NCI-H2196 (cell line): Measurements from ENCODE around the gene CTSL.

Experiments
- DNase-seq: peaks from one replicate; lab custom pipeline; 2025; ENCODE audit not compliant: unreplicated experiment; lab: John Stamatoyannopoulos, UW

Gene CTSL

DNA sequence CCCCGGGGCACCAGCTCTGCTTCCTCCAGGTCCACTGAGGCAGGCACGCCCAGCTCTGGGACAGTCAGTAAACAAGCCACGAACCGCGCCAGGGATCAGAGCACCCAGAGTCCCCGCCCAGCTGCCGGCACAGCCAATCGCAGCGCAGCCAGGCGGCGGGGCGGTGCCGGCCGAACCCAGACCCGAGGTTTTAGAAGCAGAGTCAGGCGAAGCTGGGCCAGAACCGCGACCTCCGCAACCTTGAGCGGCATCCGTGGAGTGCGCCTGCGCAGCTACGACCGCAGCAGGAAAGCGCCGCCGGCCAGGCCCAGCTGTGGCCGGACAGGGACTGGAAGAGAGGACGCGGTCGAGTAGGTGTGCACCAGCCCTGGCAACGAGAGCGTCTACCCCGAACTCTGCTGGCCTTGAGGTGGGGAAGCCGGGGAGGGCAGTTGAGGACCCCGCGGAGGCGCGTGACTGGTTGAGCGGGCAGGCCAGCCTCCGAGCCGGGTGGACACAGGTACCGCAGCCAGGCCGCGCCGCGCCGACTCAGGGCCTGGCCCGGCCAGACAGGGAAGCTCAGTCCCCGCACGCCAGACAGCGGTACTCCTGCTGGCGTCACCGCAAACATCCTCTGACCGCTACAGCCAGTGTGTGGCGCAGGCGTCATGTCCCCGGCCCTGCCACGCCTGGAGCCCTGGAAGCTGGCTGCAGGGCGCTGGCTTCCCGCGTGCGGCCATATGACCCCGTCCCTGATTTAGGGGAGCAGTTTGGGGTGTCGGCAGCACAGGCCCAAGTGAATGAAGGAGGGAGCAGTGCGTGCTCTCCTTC, at the start of gene CTSL:
Gene CTSL (plus strand): TSS at position 220 of the 810 bp plus-strand sequence. CDS start 1,485 bp downstream, outside the sequence.
- DNase-seq, result peak; percentile 78

DNA sequence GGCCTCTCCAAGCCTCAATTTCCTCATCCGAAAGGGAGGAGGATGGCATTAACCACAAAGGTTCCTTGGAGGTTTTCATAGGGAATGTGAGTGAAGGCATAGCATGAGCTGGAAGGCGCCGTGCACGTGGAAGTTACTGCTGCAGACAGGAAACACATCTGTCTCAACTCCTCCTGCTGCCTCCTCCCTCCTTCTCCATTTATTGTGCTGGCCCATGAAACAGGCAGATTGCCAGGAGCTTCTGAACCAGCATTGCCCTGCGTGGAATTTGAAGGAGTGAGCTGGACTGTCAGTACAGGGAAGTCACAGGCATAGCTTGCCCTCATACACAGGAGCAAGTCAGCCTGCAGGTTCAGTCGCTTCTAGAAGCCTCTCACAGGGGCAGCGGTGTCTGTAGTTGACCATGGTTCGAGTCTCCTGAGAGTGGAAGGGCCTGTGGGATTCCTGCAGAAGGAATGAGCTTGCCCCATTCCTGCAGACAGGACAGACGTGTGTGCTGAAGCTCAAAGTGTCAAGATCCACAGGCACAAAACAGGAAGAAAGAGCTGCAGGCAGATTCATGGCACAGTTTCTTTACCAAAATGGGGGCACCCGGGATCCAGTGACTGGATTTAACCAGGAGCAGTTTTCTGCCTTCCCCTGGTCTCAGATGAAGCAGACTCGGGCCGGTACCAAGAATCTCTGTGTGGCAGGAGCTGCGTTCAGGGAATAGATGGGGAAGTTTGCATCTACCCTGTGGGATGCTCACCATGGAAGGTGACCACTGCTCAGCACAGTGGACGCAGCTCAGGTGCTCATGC, 48.7 kb upstream of the CTSL start:
- no peak for DNase-seq

DNA sequence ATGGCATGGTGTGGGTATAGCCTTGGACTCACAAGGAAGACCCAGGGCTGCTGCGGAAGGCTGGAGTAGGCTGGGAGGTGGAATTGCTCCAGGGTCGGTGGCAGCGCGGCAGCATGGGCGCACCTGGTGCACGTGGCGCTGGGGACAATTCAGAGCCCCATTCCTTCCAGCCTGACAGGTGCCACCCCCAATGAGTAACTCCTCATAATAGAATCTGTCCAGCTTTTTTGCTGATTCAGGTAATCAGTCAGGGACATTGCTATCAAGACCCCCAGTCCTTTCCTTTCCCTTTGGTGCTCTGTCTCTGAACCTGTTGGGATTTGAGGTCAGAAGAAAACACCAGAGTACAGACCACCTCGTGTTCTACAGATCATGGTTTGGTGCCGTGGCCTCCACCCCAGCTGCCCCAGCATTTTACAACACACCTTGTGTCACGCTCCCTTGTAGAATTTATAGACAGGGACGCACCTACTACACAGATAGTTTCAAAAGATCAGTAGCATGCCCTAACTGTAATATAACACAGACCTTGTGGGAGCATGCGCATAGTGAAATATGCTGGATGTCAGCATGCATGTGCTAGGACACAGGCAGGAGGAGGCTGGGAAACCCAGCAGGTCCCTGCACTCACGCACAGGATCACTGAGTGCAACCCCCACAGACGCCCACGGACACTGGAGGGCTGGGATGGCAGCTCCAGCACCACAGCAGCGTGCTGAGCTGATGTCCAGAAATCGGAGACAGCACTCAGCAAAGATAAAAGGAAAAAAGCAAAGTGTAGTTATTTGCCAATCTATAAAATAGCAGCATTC, 47.9 kb upstream of the CTSL start:
- no peak for DNase-seq

DNA sequence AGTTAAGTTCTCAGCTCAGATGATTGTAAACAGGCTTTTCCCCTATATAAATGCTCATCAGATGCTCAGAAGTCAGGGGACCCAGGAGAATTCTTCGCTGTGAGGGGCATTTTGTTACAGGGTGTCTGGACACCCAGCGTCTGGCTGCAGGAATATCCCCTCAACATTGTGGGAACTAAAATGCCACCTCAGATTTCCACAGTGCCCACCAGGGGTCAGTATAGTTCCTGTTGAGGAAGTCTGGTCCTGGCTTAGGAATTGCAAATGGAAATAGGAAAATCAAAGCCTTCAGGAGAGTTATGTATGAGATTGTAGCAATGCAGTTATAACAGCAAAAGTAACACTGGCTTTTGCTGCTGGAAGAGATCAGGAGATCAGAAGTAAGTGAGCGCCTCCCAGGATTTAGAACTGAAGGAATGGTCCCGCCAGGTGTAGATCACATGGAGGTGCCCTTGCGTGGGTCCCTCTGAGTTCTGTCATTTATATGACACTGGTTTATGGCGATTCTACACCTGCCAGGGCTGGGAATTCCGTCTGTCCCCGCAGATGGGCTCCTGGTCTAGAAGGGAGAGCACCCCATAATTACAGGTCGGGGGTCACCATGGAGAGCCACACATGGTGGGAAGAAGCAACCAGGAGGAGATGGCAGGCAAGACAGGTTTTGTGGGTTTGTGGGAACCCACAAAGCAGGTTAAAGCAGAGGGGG, 47.1 kb upstream of the CTSL start:
- DNase-seq, result peak; percentile 64

DNA sequence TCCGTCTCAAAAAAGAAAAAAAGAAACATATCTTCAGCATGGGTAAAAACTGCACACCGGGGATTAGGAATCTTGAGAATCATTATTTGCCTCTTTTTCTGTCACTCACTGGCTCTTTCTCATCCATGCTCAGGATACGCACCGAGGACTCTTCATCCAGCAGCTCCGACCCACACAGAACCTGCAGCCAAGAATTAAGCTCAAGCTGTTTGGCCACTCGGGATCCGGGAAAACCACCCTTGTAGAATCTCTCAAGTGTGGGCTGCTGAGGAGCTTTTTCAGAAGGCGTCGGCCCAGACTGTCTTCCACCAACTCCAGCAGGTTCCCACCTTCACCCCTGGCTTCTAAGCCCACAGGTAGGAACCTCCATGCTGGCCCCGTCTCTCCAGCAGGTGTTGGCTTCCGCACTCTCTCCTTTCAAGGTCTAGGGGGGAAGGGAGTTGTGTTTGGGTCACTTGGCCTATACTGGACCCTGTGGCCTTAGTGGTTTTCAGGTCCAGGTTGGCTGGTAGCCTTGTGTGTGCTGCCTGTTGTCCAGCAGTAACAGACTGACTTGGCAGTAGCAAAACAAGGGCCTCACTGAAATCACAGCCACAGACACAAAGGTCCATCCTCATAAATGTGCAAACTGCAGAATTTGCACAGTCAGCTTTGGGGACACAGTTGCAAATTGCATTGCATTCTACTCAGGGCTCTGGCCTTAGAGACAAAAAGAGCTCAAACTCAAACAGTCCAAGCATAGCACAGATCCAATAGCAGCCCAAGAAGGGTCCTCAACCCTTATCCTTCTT, 44.5 kb upstream of the CTSL start:
- DNase-seq, result no peak

DNA sequence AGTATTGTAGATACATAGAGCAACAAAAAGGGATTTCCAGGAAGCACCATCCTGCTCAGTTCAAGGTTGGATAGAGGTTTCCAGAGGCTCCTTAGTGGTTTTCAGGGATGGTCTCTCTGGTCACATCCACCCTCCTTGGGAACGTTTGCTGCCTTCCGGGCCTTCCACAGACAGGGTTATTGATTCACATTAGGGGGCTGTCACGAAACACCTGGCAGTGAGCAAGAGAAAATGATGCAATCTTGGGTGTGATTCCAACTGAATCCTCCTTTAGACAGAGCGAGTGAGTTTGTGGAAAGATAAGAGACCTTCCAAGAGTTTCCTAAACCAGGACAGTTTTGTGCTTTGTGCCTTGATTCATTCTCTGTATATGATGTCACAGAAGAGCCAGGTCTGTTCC, 43.8 kb upstream of the CTSL start:
- no peak for DNase-seq

DNA sequence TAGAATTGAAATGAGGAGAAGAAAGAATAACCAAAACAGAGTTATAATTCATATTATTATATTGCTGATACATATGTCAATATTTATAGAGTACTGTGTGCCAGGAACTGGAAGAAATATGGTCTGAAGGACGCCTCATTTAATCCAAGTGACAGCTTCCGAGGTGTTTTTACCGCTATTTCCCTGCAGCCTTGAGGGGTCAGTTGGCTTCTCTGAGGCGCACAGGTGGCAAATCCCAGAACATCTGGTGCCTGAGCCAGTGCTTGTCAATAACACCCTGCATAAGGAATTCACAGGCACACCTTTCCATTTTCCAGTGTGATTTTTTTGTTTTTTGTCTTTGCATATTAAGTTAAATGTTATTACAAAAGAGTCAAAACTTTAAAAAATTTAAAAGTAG, 43.3 kb upstream of the CTSL start:
- DNase-seq, result no peak

DNA sequence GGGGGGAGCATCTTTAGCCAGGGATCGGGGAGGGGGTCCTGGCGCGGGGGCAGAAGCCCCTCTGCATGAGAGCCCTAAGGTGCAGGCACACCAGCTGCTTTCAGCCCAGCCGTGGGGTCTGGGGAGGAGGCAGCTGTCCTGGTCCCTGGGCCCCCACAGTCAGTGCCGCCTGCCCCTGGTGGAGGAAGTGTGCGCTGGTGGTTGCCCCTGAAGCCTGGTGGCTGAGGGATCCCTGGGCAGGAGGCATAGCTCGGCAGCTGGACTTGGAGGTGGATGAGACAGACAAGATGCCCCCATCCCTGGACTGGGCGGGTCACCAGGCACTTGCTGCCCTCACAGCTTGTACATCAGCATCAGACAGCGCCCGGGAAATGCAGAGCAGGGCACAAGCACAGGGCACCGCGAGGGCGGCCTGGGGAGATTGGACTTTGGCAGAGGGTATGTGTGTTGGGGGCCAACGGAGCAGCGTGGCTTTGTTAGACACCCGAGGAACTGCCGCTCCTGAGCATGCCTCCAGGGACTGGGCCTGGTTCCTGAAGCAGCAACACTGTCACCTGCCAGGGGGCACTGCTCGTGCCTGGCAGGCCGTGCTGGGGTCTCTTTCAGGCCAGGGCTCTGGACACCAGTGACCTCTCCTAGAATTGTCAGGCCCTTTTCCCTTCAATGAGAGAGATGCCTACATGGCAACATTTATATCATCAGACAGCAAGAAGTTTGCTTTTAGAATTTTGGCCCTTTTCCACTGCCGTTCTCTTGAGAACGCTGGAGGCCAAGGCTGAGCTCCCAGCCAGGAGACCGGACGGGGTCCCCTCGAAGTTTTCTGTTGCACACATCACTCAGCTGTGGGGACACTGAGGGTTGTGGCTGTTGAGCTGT, 41.9 kb upstream of the CTSL start:
- no peak for DNase-seq

DNA sequence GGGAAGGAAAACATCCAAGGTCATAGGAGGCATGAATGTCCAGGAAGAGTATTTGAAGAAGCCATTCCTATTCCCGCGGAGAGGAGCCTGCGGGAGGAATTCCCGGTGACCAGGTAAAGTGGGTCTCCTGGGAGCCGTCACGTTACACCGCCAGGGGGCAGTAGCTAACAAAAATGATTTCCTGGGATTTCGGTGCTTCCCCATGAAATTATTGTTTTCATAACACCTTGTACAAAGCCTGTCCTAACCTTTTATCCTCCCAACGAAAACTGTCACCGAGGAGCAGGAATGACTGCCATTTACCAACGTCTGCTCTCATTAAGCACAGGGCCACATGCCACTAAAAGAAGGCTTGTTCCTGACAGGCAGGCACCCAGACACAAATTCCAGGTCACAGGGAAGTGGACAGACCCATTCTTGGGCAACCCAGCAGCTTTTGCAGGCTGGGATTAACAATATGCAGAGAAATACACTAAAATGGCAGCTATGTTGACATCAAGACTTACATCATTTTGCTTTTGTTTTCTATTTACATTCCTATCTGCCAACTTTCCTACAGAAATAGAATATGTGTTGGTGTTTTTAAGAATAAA, 41.2 kb upstream of the CTSL start:
- peak; percentile 15 for DNase-seq

DNA sequence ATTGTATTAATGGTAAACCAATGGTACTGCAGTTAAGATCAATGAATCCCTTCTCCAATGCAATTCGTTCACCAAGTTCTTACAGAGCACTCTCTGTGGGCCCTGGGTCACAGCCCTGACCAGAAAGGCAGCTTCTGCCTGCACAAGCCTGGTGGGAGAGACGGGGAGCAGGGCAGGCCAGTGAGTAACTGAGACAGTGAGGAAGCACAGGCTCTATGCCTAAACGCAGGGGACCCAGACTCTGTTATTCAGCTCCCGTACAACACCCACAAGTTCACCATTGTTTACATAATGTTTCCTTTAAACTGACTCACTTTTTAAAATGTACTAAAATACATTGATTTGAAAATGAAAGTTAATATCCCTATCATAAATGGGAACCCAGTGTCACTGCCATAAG, 40.5 kb upstream of the CTSL start:
- DNase-seq, result no peak

DNA sequence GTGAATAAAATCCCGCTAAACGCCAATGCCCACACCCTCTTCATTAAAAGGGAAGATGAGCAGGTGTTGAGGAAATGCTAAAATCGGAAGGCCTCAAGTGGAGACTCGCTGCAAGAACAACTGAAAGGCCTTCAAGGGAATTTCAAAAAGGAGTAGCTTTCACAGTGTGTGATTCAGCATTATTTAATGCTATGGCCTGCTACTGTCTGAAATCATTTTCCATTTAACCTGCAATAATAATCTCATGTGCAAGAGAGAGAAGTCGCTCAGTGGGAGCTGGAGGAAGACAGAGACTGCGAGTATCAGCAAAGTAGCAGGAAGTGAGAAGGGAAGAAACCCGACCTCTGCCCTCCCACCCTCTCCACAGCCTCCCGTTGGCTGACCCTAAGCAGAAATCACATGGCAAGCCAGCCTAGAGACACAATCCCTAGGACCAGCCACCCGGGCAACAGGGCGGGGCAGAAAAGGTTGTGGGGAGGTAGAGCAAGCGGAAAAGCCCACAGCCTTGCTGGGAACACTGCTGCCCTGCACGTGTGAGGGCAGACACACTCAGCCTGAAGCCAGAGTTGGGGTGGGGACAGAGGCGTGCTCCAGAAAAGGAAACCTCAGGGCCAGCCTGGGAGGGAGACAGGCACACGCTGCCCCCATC, 39.9 kb upstream of the CTSL start:
- no peak for DNase-seq

DNA sequence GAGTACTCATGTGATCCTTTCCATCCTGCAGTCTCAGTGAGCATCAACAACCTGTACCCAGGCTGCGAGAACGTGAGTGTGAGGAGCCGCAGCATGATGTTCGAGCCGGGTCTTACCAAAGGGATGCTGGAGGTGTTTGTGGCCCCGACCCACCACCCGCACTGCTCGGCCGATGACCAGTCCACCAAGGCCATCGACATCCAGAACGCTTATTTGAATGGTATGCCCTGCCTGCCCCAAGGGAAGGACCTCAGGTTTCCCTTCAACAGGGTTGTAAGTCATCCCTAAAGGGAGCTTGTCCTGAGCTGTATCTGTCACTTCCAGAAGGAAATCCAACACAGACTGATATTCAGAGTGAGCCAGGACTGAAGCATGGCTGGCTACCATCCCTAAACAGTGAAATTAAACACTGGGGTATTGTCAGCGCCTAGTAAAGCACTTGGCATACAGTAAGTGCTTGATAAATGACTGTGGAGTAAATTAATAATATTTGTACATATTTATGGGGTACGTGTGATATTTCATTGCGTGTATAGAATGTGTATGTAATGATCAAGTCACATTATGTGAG, 39.3 kb upstream of the CTSL start:
- DNase-seq, result no peak

DNA sequence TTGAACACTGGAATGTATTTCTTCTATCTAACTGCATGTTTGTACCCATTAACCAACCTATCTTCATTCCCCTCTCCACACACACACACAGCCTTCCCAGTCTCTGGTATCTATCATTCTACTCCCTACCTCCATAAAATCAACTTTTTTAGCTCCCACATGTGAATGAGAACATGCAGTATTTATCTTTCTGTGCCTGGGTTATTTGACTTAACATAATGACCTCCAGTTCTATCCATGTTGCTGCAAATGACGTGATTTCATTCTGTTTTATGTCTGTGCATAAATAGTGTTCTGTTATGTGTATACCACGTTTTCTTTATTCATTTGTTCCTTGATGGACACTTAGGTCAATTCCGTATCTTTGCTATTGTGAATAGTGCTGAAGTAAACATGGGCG, 38.7 kb upstream of the CTSL start:
- DNase-seq, result no peak

DNA sequence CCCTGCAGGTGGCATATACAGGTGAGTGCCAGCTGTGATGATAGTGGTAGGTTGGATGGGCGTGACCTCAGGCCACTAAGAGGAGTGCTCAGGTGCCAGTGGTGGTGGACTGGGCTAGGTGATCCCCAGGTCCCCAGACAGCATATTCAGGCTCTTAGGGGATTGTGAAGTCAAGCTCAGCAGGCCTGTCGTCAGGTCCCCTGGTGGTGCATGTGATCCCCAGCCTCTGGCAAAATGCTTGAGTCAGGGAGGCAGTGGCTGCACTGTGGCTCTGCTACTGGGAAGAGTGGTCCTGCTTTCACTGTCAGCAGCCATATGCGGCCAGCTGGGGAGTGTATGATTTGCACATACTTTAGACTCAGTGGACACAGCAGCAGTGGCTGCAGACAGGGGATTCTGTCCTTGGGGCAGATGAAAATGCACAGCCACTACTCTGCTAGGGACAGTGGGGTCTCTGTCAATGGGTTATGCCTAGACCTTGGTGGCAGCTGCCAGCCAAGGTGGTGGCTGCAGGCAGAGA, 31.6 kb upstream of the CTSL start:
- no peak for DNase-seq

DNA sequence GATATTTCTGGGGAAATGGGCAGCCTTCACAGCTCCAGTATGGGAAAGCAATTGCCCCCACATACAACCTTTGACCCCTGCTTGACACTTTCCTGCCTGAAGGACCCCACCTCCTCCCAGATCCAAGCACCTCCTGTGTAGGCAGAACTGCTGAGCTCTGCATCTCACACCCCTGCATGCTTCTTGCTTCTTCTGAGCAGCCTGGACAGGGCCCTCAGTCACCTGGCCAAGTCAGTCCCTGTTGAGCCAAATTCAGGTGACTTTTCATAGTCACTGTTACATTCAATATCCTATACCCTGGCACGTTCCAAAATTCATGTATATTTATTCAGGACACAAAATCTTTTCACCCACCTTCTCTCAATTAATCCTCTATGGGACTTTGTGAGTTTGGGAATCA, 30.4 kb upstream of the CTSL start:
- DNase-seq, result no peak

DNA sequence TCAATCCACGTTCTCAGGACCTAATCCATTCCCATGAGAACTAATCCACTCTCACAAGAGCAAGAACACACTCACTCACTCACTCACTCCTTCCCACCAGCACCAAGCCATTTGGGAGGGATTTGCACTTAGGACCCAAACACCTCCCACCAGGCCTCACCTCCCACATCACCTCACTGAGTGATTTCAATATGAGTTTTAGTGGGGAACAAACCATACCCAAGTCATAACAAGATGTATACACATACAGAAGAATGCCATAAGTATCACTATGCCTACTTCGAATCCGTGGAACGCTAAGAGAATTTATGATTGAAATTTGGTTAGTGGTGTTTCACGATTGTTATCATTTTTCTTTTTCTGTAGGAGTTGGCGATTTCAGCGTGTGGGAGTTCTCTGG, 29.3 kb upstream of the CTSL start:
- no peak for DNase-seq

DNA sequence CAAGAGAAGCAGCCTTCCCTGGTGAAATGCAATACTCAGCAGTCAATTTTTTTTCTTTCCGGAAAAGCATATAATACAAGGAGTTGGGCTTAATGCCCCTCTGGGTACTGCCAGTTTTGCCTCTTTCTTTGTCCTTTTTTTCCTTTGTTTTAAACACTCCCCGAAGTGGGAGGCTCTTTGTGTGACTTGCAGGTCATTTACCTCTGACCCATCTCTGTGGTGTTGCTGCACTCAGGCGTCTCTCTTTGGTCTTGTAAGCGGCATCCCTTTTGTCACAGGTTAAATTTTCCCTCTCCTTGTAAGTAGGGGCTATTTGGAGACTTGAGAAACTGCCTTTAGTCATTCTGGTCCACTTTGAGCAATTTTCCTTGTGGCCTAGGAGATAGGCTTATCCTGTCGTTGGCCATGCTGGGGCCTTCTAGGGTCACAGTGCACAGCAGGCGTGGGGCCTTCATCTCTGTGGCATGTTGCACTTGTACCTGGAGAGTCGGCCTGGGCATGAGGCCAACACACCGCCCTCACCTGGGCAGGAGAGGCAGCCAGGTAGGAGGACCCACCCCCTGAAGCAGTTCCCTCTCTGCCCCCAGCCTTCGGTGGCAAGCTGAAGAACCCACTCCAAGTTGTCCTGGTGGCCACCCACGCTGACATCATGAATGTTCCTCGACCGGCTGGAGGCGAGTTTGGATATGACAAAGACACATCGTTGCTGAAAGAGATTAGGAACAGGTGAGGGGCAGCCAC, 27.7 kb upstream of the CTSL start:
- DNase-seq, result no peak
